Tibial nerve (tissue), 4 donors: ENCODE results near the gene NTN5.

Source experiments
- CTCF ChIP-seq, 5 experiments: fragments of 200-600 bp in 3 of 5; fragments of 450-650 bp in 2 of 5; sonication (generic) in 3 of 5; IDR thresholded peaks; one replicate each; pipeline ENCODE4 v1.5.1; 2016 to 2019; ENCODE audit warnings: antibody characterized with exemption in 5 of 5, mild to moderate bottlenecking in 3 of 5, moderate library complexity in 2 of 5
- EP300 ChIP-seq, 2 donors: sonication (generic); formaldehyde crosslinking; IDR thresholded peaks; one replicate each; pipeline ENCODE4 v1.6.1; 2017; ENCODE audit warnings: antibody characterized with exemption in 2 of 2, mild to moderate bottlenecking in 1 of 2

GRCh38 chr19:48664476-48664875 lies 8.3 kb downstream of the NTN5 start:
- TF ChIP-seq CTCF (IDR thresholded peaks at IDR 0.05) = no peak
- no peak for TF ChIP-seq EP300 (IDR thresholded peaks at IDR 0.05)
